GM10266 (cell line): Measurements from ENCODE around the gene PTP4A2.
"Not testable (repeated sequence)": the region's sequence is repeated elsewhere in the genome, so short reads cannot be mapped to it uniquely, and the experiment has no call there.

Experiments used
- DNase-seq: peaks from one replicate; pipeline ENCODE4 v3.0.0; 2012; ENCODE audit errors: extremely low spot score
- CTCF ChIP-seq: IDR thresholded peaks from 2 replicates; pipeline ENCODE4 v1.5.1; 2012; ENCODE audit warnings: mild to moderate bottlenecking, low read depth; ENCODE audit not compliant: control insufficient read depth, insufficient read depth; ENCODE audit errors: missing control alignments

Gene PTP4A2

GRCh38 chr1:31897526-31898100, 40.6 kb downstream of the PTP4A2 start:
- no peak for TF ChIP-seq CTCF
- no peak for DNase-seq

GRCh38 chr1:31895474-31896198, 42.5 kb downstream of the PTP4A2 start:
- DNase-seq, result not testable (repeated sequence)

- peak; percentile 23 for DNase-seq
- no peak for TF ChIP-seq CTCF
Measured at GRCh38 chr1:31891280-31891679, 46.9 kb downstream of the PTP4A2 start.

GRCh38 chr1:31888291-31888690, 49.9 kb downstream of the PTP4A2 start:
- no peak for TF ChIP-seq CTCF
- no peak for DNase-seq

GRCh38 chr1:31886866-31887265, 51.3 kb downstream of the PTP4A2 start:
- no peak for TF ChIP-seq CTCF
- DNase-seq, result no peak

- no peak for DNase-seq
- no peak for TF ChIP-seq CTCF
Measured at GRCh38 chr1:31885851-31886250, 52.3 kb downstream of the PTP4A2 start.

- no peak for DNase-seq
- TF ChIP-seq CTCF, result no peak
Measured at GRCh38 chr1:31883357-31883942, 54.7 kb downstream of the PTP4A2 start.
